Measurements from ENCODE around the gene LAMC3.
A peak's percentile ranks its signal among the peaks of the same experiment; 100 is the strongest.
"Not testable (repeated sequence)": the region's sequence is repeated elsewhere in the genome, so short reads cannot be mapped to it uniquely, and the experiment has no call there.

The LAMC3 gene

GRCh38 chr9:131031005-131031641, 22.1 kb downstream of the LAMC3 start:
- no peak for DNase-seq

GRCh38 chr9:131031642-131032005, 22.6 kb downstream of the LAMC3 start:
- DNase-seq: no peak

- no peak for DNase-seq
Observed at GRCh38 chr9:131032384-131032783, 23.4 kb downstream of the LAMC3 start.

GRCh38 chr9:131033269-131034224, 24.6 kb downstream of the LAMC3 start:
- no peak for DNase-seq

- DNase-seq: no peak
Observed at GRCh38 chr9:131034268-131034667, 25.3 kb downstream of the LAMC3 start.

GRCh38 chr9:131034749-131035148, 25.8 kb downstream of the LAMC3 start:
- DNase-seq: not testable (repeated sequence)

GRCh38 chr9:131035548-131035947, 26.6 kb downstream of the LAMC3 start:
- DNase-seq: no peak

- DNase-seq: no peak
Observed at GRCh38 chr9:131036071-131036470, 27.1 kb downstream of the LAMC3 start.

- no peak for DNase-seq
Observed at GRCh38 chr9:131036529-131037334, 27.8 kb downstream of the LAMC3 start.

- DNase-seq: no peak
Observed at GRCh38 chr9:131037335-131038255, 28.6 kb downstream of the LAMC3 start.

GRCh38 chr9:131038256-131039128, 29.5 kb downstream of the LAMC3 start:
- DNase-seq: no peak

GRCh38 chr9:131039129-131039954, 30.4 kb downstream of the LAMC3 start:
- no peak for DNase-seq

- DNase-seq: no peak
Observed at GRCh38 chr9:131042666-131043065, 33.7 kb downstream of the LAMC3 start.

GRCh38 chr9:131043087-131043486, 34.1 kb downstream of the LAMC3 start:
- no peak for DNase-seq

- no peak for DNase-seq
Observed at GRCh38 chr9:131043646-131044045, 34.7 kb downstream of the LAMC3 start.

GRCh38 chr9:131045300-131046092, 36.5 kb downstream of the LAMC3 start:
- no peak for DNase-seq

GRCh38 chr9:131046093-131046380, 37.1 kb downstream of the LAMC3 start:
- no peak for DNase-seq

GRCh38 chr9:131046581-131047202, 37.7 kb downstream of the LAMC3 start:
- peak; percentile 85 for DNase-seq

- DNase-seq: no peak
Observed at GRCh38 chr9:131048332-131048731, 39.4 kb downstream of the LAMC3 start.

Measured in right forelimb (tissue), 1 donor.